GM19240 (cell line): ENCODE data around the gene CSF3R.
"Not testable (repeated sequence)": the region's sequence is repeated elsewhere in the genome, so short reads cannot be mapped to it uniquely, and the experiment has no call there.

Source experiments
- DNase-seq: peaks from one replicate; pipeline ENCODE4 v3.0.0; 2011; ENCODE audit warnings: low spot score; ENCODE audit not compliant: insufficient read length

The CSF3R gene

GRCh38 chr1:36513676-36514473, 31.2 kb upstream of the CSF3R start:
- no peak for DNase-seq

GRCh38 chr1:36512842-36513241, 30.1 kb upstream of the CSF3R start:
- DNase-seq: no peak

GRCh38 chr1:36511804-36512798, 29.4 kb upstream of the CSF3R start:
- DNase-seq: no peak

- DNase-seq: not testable (repeated sequence)
These were observed 28.5 kb upstream of the CSF3R start for GRCh38 chr1:36511220-36511619.

- no peak for DNase-seq
These were observed 27.7 kb upstream of the CSF3R start for GRCh38 chr1:36510418-36510817.

- no peak for DNase-seq
These were observed 25.5 kb upstream of the CSF3R start for GRCh38 chr1:36508257-36508656.

GRCh38 chr1:36506276-36506920, 23.7 kb upstream of the CSF3R start:
- no peak for DNase-seq

GRCh38 chr1:36503733-36504132, 21.0 kb upstream of the CSF3R start:
- DNase-seq: no peak

- no peak for DNase-seq
These were observed 20.4 kb upstream of the CSF3R start for GRCh38 chr1:36503159-36503558.

GRCh38 chr1:36502616-36503015, 19.9 kb upstream of the CSF3R start:
- no peak for DNase-seq

GRCh38 chr1:36501911-36502310, 19.2 kb upstream of the CSF3R start:
- DNase-seq: not testable (repeated sequence)

- DNase-seq: no peak
These were observed 14.5 kb upstream of the CSF3R start for GRCh38 chr1:36497207-36497606.

GRCh38 chr1:36494971-36495370, 12.3 kb upstream of the CSF3R start:
- DNase-seq: no peak

- no peak for DNase-seq
These were observed 10.8 kb upstream of the CSF3R start for GRCh38 chr1:36493524-36493923.

- no peak for DNase-seq
These were observed 9.8 kb upstream of the CSF3R start for GRCh38 chr1:36492491-36492890.

- not testable (repeated sequence) for DNase-seq
These were observed 6.7 kb upstream of the CSF3R start for GRCh38 chr1:36489258-36490051.

GRCh38 chr1:36487906-36488305, 5.2 kb upstream of the CSF3R start:
- no peak for DNase-seq

GRCh38 chr1:36487336-36487725, 4.6 kb upstream of the CSF3R start:
- not testable (repeated sequence) for DNase-seq

- no peak for DNase-seq
These were observed 4.0 kb upstream of the CSF3R start for GRCh38 chr1:36486439-36487335.

- DNase-seq: no peak
These were observed 3.4 kb upstream of the CSF3R start for GRCh38 chr1:36486093-36486438.
